Esophagus squamous epithelium (tissue), 5 donors: ENCODE results near the gene CDRT4. TPM values are rescaled to one million over a fixed set of nuclear protein-coding genes. Genes with fewer than 3 reads are reported as not detected.

Experiments
- DNase-seq: peaks from one replicate; lab custom pipeline; 2025; lab: John Stamatoyannopoulos, UW
- H3K27ac ChIP-seq, 4 donors: fragments of 200-600 bp; sonication (generic); one replicate each; pipeline ENCODE4 v1.5.1; 2016 to 2019; ENCODE audit warnings: mild to moderate bottlenecking in 1 of 4
- H3K27me3 ChIP-seq, 4 donors: fragments of 200-600 bp; sonication (generic); 1 replicate in 3 of 4; 2 replicates in 1 of 4; pipeline versions ENCODE4 v1.5.1 to v1.6.0; 2017 to 2021; ENCODE audit warnings: antibody characterized with exemption in 1 of 4
- H3K36me3 ChIP-seq, 3 donors: fragments of 200-600 bp; sonication (generic); one replicate each; pipeline ENCODE4 v1.5.1; 2016 to 2019
- H3K4me1 ChIP-seq, 3 donors: fragments of 200-600 bp; sonication (generic); one replicate each; pipeline ENCODE4 v1.5.1; 2017 to 2019
- H3K4me3 ChIP-seq, 4 donors: fragments of 200-600 bp; sonication (generic); 1 replicate in 3 of 4; 2 replicates in 1 of 4; pipeline ENCODE4 v1.5.1; 2016 to 2019; ENCODE audit warnings: mild to moderate bottlenecking in 2 of 4, moderate library complexity in 1 of 4
- H3K9me3 ChIP-seq, 3 donors: fragments of 200-600 bp; sonication (generic); one replicate each; pipeline ENCODE4 v1.5.1; 2016 to 2019
- CTCF ChIP-seq, 6 experiments: fragments of 450-650 bp in 4 of 6; fragments of 200-600 bp in 2 of 6; sonication (generic) in 2 of 6; IDR thresholded peaks; one replicate each; pipeline ENCODE4 v1.5.1; 2016 to 2019; ENCODE audit warnings: antibody characterized with exemption in 6 of 6, mild to moderate bottlenecking in 4 of 6, moderate library complexity in 4 of 6
- POLR2A ChIP-seq, 4 donors: fragments of 450-650 bp; IDR thresholded peaks; one replicate each; pipeline ENCODE4 v1.6.1; 2017; ENCODE audit warnings: antibody characterized with exemption in 4 of 4, mild to moderate bottlenecking in 4 of 4, moderate library complexity in 3 of 4
- WGBS, 2 donors: methylation state at CpG; one replicate each; pipeline ENCODE4 v1.1.5; 2018; 5-methylcytosine and 5-hydroxymethylcytosine counted together
- intact Hi-C: fragments of 100-400 bp; cut with DNase I; formaldehyde crosslinking; loops from one replicate; pipeline ENCODE4 v1.15.0; 2022
- total RNA-seq, 4 donors: library from RNA; depleted of rRNA; stranded (reverse); fragments of >200 nt; gene quantifications; one replicate each; pipeline ENCODE4 v1.1.0, GENCODE V29; 2016
- donor health status: DM: yes; HTN: yes; CAD: no.

CDRT4 gene
- total RNA-seq, 4 donors from 2014 or later = 3.2 to 7.6 (median 3.8) TPM

GRCh38 chr17:15469260-15469659, 1.8 kb upstream of the CDRT4 start:
- Histone ChIP-seq H3K27ac (no peak overlapping the region), H3K4me1 (peaks cover 0 to 5% (median under 1%) of the 10 kb centered on the region in 3 donors), H3K27me3 (no peaks in the 10 kb centered on the region), H3K4me3 (no peak overlapping the region), H3K9me3 (no peaks in the 10 kb centered on the region), H3K36me3 (peaks cover 0 to 5% (median 0%) of the 10 kb centered on the region in 3 donors)
- no peak for TF ChIP-seq CTCF (IDR thresholded peaks at IDR 0.05)
- no peak for TF ChIP-seq POLR2A (IDR thresholded peaks at IDR 0.05)
- WGBS, 2 donors = 50 to 94% methylated on average over 1 to 6 of the region's 7 CpGs
- DNase-seq = no peak
- intact Hi-C loops = no loop called here

GRCh38 chr17:15468126-15468525, 705 bp upstream of the CDRT4 start:
- no peak for DNase-seq
- Histone ChIP-seq H3K36me3 (no peaks in the 10 kb centered on the region), H3K4me1 (peaks cover 0 to 16% (median 8%) of the 10 kb centered on the region in 3 donors), H3K27me3 (no peaks in the 10 kb centered on the region), H3K9me3 (no peaks in the 10 kb centered on the region), H3K4me3 (no peak overlapping the region), H3K27ac (no peak overlapping the region)
- intact Hi-C loops = no loop called here
- TF ChIP-seq POLR2A (IDR thresholded peaks at IDR 0.05) = no peak
- no peak for TF ChIP-seq CTCF (IDR thresholded peaks at IDR 0.05)
- 49 to 61% methylated on average over 4 of the region's 4 CpGs for WGBS, 2 donors

GRCh38 chr17:15466131-15466530, 1.3 kb downstream of the CDRT4 start:
- Histone ChIP-seq H3K9me3 (no peaks in the 10 kb centered on the region), H3K4me1 (peaks cover 0 to 25% (median 13%) of the 10 kb centered on the region in 3 donors), H3K36me3 (no peaks in the 10 kb centered on the region), H3K4me3 (no peak overlapping the region), H3K27ac (no peak overlapping the region), H3K27me3 (no peaks in the 10 kb centered on the region)
- WGBS, 2 donors = 70 to 77% methylated on average over 6 of the region's 6 CpGs
- intact Hi-C loops = no loop called here
- TF ChIP-seq POLR2A (IDR thresholded peaks at IDR 0.05) (no peak), CTCF (IDR thresholded peaks at IDR 0.05) (no peak)
- DNase-seq = no peak

GRCh38 chr17:15465045-15465701, 2.2 kb downstream of the CDRT4 start:
- Histone ChIP-seq H3K4me1 (peaks cover 0 to 25% (median 13%) of the 10 kb centered on the region in 3 donors), H3K4me3 (no peak overlapping the region), H3K27ac (peak overlapping the region in 1 of 4 donors; percentile 9), H3K9me3 (no peaks in the 10 kb centered on the region), H3K27me3 (no peaks in the 10 kb centered on the region), H3K36me3 (no peaks in the 10 kb centered on the region)
- WGBS, 2 donors = 100% methylated on average over 1 to 2 of the region's 2 CpGs
- DNase-seq = no peak
- intact Hi-C loops = no loop called here
- TF ChIP-seq CTCF (IDR thresholded peaks at IDR 0.05) (no peak), POLR2A (IDR thresholded peaks at IDR 0.05) (no peak)

GRCh38 chr17:15464231-15464985, 3.0 kb downstream of the CDRT4 start:
- TF ChIP-seq CTCF (IDR thresholded peaks at IDR 0.05) (no peak), POLR2A (IDR thresholded peaks at IDR 0.05) (no peak)
- intact Hi-C loops = no loop called here
- peaks cover 0 to 25% (median 13%) of the 10 kb centered on the region in 3 donors for H3K4me1 ChIP-seq
- H3K9me3 ChIP-seq = no peaks in the 10 kb centered on the region
- DNase-seq = no peak
- no peaks in the 10 kb centered on the region for H3K27me3 ChIP-seq
- H3K36me3 ChIP-seq = no peaks in the 10 kb centered on the region
- WGBS, 2 donors = 61 to 65% methylated on average over 7 to 9 of the region's 11 CpGs
- peak overlapping the region in 3 of 4 donors; percentile 55 to 77 (median 70) for H3K27ac ChIP-seq
- no peak overlapping the region for H3K4me3 ChIP-seq
